ENCODE measurements around the gene ACOX2. TPM values are rescaled to one million over a fixed set of nuclear protein-coding genes. Genes with fewer than 3 reads are reported as not detected.

ACOX2 gene
- polyA plus RNA-seq, 1 donor from 2014 or later = not detected

DNA sequence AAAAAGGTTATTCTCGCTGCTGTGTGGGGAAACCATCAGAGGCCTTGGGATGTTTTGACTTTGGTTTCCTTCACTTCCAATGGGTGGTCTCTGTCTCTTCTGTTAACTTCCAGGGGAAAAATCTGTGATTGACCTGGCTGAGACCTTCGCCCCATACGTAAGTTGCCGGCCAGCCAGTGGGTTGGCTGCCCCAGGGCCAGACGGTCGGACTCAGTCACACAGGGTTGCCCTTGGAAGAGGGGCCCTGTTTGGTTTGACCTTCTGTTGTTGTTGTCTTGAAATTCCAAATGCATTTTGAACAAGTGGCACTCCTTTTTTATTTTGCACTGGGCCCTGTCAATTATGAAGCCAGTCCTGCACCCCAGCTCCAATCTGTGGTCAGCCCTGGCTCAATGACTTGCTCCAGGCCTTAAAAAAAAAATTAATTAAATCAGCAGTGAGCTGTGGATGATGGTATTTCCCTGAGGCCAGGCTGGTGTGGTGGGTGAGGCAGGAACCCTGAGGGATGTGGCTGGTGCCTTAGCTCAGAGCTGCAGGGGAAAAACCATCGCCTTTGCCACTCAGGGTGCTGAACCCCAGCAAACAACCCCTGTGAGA is 35.7 kb upstream of the ACOX2 start:
- Mint-ChIP-seq H3K27me3 (peaks cover 3% of the 10 kb centered on the region), H3K27ac (no peak overlapping the region), H3K4me3 (no peak overlapping the region), H3K4me1 (peaks cover 0 to 6% (median 5%) of the 10 kb centered on the region in 3 donors), H3K9me3 (no peaks in the 10 kb centered on the region), H3K36me3 (no peaks in the 10 kb centered on the region)

- peaks cover 0 to 6% (median 5%) of the 10 kb centered on the region in 3 donors for H3K4me1 Mint-ChIP-seq
- H3K36me3 Mint-ChIP-seq = no peaks in the 10 kb centered on the region
- no peak overlapping the region for H3K4me3 Mint-ChIP-seq
- peaks cover 3% of the 10 kb centered on the region for H3K27me3 Mint-ChIP-seq
- H3K27ac Mint-ChIP-seq = no peak overlapping the region
- H3K9me3 Mint-ChIP-seq = no peaks in the 10 kb centered on the region
These were observed 35.1 kb upstream of the ACOX2 start for GRCh38 chr3:58572013-58572633.

DNA sequence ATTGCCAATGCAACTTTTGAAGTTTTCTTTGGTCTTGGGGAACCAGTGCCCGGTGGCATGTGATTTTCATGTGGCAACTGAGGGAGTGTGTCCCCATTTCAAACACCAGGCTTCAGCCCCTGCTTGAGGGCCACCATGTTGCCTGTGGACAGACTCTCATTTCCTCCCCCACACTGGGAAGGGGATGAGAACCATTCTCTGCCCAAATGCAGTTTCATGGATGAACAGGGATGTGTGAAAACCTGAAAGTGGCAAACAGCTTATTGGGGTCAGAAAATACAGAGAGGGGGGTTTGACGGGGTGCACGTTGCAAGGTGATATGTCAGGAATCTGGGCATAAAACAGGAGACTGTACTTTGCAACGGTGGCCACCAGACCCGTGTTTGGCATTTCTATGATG is 33.9 kb upstream of the ACOX2 start:
- Mint-ChIP-seq H3K27me3 (peaks cover 1% of the 10 kb centered on the region), H3K4me3 (no peak overlapping the region), H3K36me3 (no peaks in the 10 kb centered on the region), H3K4me1 (peaks cover 0 to 6% (median 5%) of the 10 kb centered on the region in 3 donors), H3K27ac (no peak overlapping the region), H3K9me3 (no peaks in the 10 kb centered on the region)

DNA sequence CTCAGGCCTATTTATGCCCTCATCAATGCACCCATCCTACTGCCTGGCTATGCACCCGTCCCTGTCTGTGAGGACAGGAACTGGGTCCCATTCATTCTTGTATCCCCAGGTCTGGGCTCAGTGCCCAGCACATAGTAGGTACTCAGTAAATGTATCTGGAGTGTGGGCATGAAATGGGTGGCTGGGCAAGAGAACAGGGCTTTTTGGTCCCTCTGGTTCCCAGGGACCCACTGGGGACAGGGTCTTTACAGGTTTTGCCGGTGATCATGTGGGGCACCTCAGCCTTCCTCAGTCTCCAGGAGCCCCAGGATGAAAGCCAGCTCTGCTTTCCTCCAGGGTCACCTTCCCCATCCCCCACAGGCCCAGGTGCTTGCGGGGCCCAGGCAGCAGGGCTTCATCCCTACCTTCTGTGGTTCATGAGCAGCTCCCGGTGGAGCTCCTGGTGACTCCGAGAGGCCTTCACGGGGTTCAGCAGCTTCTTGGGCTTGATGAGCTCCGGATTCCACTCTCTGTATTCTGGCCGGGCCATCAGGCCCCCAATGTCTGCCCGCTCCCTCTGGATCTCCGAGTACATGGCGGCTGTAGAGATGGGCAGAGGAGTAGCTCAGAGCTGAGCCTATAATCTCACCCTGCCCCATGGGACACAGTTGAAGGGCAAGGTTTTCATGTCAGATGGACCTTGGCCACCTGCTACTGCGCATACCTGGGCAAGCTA is 32.5 kb upstream of the ACOX2 start:
- H3K27ac Mint-ChIP-seq = peak overlapping the region in 1 of 3 donors; percentile 85

GRCh38 chr3:58568572-58569286 is 31.7 kb upstream of the ACOX2 start:
- peak overlapping the region in 1 of 3 donors; percentile 85 for H3K27ac Mint-ChIP-seq
- no peaks in the 10 kb centered on the region for H3K36me3 Mint-ChIP-seq
- H3K9me3 Mint-ChIP-seq = no peaks in the 10 kb centered on the region
- H3K27me3 Mint-ChIP-seq = peaks cover 1% of the 10 kb centered on the region
- peaks cover 0 to 6% (median 5%) of the 10 kb centered on the region in 3 donors for H3K4me1 Mint-ChIP-seq
- peak overlapping the region in 3 of 4 donors; percentile 77 to 92 (median 87) for H3K4me3 Mint-ChIP-seq

More for the DNA sequence above, 32.5 kb upstream of the ACOX2 start:
- Mint-ChIP-seq H3K27me3 (peaks cover 1% of the 10 kb centered on the region), H3K36me3 (no peaks in the 10 kb centered on the region), H3K4me1 (peaks cover 0 to 6% (median 5%) of the 10 kb centered on the region in 3 donors), H3K4me3 (peak overlapping the region in 2 of 4 donors; percentile 87 to 92), H3K9me3 (no peaks in the 10 kb centered on the region)

GRCh38 chr3:58567251-58567515 is 30.2 kb upstream of the ACOX2 start:
- no peak overlapping the region for H3K4me3 Mint-ChIP-seq
- no peak overlapping the region for H3K27ac Mint-ChIP-seq
- H3K9me3 Mint-ChIP-seq = no peaks in the 10 kb centered on the region
- peaks cover 0 to 6% (median 5%) of the 10 kb centered on the region in 3 donors for H3K4me1 Mint-ChIP-seq
- peaks cover 2% of the 10 kb centered on the region for H3K27me3 Mint-ChIP-seq
- H3K36me3 Mint-ChIP-seq = no peaks in the 10 kb centered on the region

DNA sequence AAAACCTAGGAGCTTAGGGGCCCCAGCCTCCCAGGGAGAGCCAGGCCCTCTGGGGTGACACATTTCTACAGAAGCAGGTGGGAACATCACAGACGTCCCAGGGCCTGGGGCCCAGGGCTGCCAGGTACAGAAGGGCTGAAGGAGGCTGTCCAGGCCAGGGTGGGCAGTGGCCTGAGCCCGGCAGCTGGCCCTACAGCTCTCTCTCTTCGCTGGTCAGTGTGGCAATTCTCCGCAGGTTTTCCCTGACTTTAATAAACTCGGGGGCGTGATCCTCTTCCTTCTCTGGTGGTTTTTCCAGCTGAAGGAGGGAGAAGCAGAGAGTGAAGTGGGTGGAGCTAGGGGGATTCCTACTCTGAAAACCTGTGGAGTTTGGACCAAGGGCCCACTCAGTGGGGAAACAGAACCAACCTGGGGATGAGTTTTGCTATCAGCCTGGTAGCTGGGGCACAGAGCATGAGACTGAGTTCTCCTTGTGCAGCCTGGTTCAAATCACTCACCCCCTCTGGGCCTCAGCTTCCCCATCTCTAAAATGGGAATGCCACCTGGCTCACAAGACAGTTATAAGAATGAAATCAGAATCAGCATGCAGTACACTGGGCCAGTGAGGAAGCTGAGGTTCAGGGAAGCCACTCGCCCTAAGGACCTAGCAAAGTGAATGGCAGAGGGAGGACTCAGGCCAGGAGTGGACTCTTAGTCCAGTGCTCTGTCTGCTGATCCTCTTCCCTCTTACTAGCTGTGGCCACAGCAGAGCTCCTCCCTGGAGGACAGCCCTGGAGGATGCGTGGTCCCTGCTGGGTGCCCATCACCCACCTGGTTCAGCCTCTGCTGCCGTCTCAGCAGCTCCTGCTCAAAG is 29.6 kb upstream of the ACOX2 start:
- peaks cover 4% of the 10 kb centered on the region for H3K27me3 Mint-ChIP-seq
- H3K4me3 Mint-ChIP-seq = peak overlapping the region in 1 of 4 donors; percentile 43
- H3K9me3 Mint-ChIP-seq = no peaks in the 10 kb centered on the region
- H3K27ac Mint-ChIP-seq = no peak overlapping the region
- H3K36me3 Mint-ChIP-seq = no peaks in the 10 kb centered on the region
- H3K4me1 Mint-ChIP-seq = peaks cover 0 to 6% (median 5%) of the 10 kb centered on the region in 3 donors

GRCh38 chr3:58565621-58566397 is 28.8 kb upstream of the ACOX2 start:
- no peaks in the 10 kb centered on the region for H3K9me3 Mint-ChIP-seq
- no peaks in the 10 kb centered on the region for H3K36me3 Mint-ChIP-seq
- H3K27ac Mint-ChIP-seq = no peak overlapping the region
- H3K4me1 Mint-ChIP-seq = peaks cover 0 to 6% (median 5%) of the 10 kb centered on the region in 3 donors
- H3K4me3 Mint-ChIP-seq = peak overlapping the region in 1 of 4 donors; percentile 56
- peaks cover 4% of the 10 kb centered on the region for H3K27me3 Mint-ChIP-seq

GRCh38 chr3:58564456-58565160 is 27.6 kb upstream of the ACOX2 start:
- H3K4me1 Mint-ChIP-seq = peaks cover 0 to 6% (median 5%) of the 10 kb centered on the region in 3 donors
- H3K4me3 Mint-ChIP-seq = no peak overlapping the region
- H3K9me3 Mint-ChIP-seq = no peaks in the 10 kb centered on the region
- no peaks in the 10 kb centered on the region for H3K36me3 Mint-ChIP-seq
- H3K27me3 Mint-ChIP-seq = peaks cover 7% of the 10 kb centered on the region
- no peak overlapping the region for H3K27ac Mint-ChIP-seq

DNA sequence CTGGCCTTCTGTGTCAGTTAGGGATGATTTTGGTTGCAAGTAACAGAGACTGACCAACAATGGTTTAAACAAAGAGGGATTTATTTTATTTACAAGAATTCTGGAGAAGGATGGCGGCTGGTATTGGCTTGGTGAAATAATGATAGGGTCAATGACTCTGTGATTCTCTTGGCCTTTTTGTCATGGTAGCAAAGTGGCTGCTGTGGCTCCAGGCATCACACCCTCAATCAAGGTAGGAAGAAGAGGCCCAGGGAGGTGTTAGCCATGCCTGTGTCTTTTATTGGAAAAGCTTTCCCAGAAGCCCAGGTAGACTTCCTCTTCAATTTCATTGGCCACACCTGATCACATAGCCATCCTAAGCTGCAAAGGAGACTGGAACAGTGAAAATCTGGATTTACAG is 27.1 kb upstream of the ACOX2 start:
- no peak overlapping the region for H3K27ac Mint-ChIP-seq
- H3K4me1 Mint-ChIP-seq = peaks cover 0 to 5% (median 5%) of the 10 kb centered on the region in 3 donors
- H3K4me3 Mint-ChIP-seq = no peak overlapping the region
- no peaks in the 10 kb centered on the region for H3K9me3 Mint-ChIP-seq
- no peaks in the 10 kb centered on the region for H3K36me3 Mint-ChIP-seq
- H3K27me3 Mint-ChIP-seq = peaks cover 9% of the 10 kb centered on the region

- H3K4me3 Mint-ChIP-seq = no peak overlapping the region
- H3K9me3 Mint-ChIP-seq = no peaks in the 10 kb centered on the region
- H3K27ac Mint-ChIP-seq = no peak overlapping the region
- no peaks in the 10 kb centered on the region for H3K4me1 Mint-ChIP-seq
- no peaks in the 10 kb centered on the region for H3K36me3 Mint-ChIP-seq
- H3K27me3 Mint-ChIP-seq = peaks cover 8% of the 10 kb centered on the region
These were observed 26.5 kb upstream of the ACOX2 start for GRCh38 chr3:58563386-58564035.

- Mint-ChIP-seq H3K4me1 (no peaks in the 10 kb centered on the region), H3K36me3 (no peaks in the 10 kb centered on the region), H3K27me3 (peaks cover 8% of the 10 kb centered on the region), H3K4me3 (no peak overlapping the region), H3K9me3 (no peaks in the 10 kb centered on the region), H3K27ac (no peak overlapping the region)
These were observed 25.5 kb upstream of the ACOX2 start for GRCh38 chr3:58562498-58562897.

DNA sequence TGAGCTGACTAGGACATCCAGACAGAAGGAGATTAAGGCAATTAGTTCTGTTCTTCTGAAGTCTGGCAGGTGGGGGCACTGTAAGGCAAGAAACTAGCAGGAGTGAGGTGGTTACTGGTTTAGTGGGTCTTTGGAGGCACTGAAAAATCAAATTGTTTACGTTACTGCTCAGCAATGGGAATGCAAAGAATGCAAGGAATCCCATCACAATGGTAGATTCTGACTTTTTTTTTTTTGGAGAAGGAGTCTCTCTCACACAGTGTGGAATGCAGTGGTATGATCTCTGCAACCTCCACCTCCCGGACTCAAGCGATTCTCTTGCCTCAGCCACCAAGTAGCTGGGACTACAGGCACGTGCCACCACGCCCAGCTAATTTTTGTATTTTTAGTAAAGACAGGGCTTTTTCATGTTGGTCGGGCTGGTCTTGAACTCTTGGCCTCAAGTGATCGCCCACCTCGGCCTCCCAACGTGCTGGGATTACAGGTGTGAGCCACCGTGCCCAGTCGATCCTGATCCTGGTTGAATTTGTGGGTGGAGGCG is 23.9 kb upstream of the ACOX2 start:
- H3K36me3 Mint-ChIP-seq = no peaks in the 10 kb centered on the region
- H3K4me1 Mint-ChIP-seq = no peaks in the 10 kb centered on the region
- peaks cover 9% of the 10 kb centered on the region for H3K27me3 Mint-ChIP-seq
- H3K27ac Mint-ChIP-seq = no peak overlapping the region
- H3K4me3 Mint-ChIP-seq = no peak overlapping the region
- peaks cover 0 to 2% (median 0%) of the 10 kb centered on the region in 3 donors for H3K9me3 Mint-ChIP-seq
